Epithelial cell of prostate (primary cell): ENCODE measurements around the gene SPTY2D1.
A peak's percentile ranks its signal among the peaks of the same experiment; 100 is the strongest.

Experiments
- DNase-seq: peaks from one replicate; pipeline ENCODE4 v3.0.0-alpha.2; 2011; ENCODE audit warnings: low read depth, low spot score
- H3K27ac ChIP-seq: fragments of 450-650 bp; 2 replicates; pipeline ENCODE4 v1.5.1; 2017; ENCODE audit warnings: mild to moderate bottlenecking

Gene SPTY2D1

GRCh38 chr11:18566406-18566805 lies 67.7 kb downstream of the SPTY2D1 start:
- H3K27ac ChIP-seq, result peak overlapping the region; percentile 3
- DNase-seq, result no peak

- no peak for DNase-seq
These were observed 70.0 kb downstream of the SPTY2D1 start for GRCh38 chr11:18564149-18564548.

GRCh38 chr11:18563090-18563730 lies 70.9 kb downstream of the SPTY2D1 start:
- no peak for DNase-seq
- H3K27ac ChIP-seq, result no peak overlapping the region

More at GRCh38 chr11:18564149-18564548, 70.0 kb downstream of the SPTY2D1 start:
- no peak overlapping the region for H3K27ac ChIP-seq
